ENCODE measurements around the gene PCDH1.
"Not testable (repeated sequence)": the region's sequence is repeated elsewhere in the genome, so short reads cannot be mapped to it uniquely, and the experiment has no call there.

The PCDH1 gene

GRCh38 chr5:141878186-141878710 lies at the start of gene PCDH1:
Gene PCDH1 (minus strand): TSS chr5:141878410. CDS start chr5:141878262, 148 bp downstream.
- DNase-seq (ENCODE audit: insufficient read length, low spot score) (peak; percentile 40), FAIRE-seq (no peak)
- no peak for TF ChIP-seq POLR2A (IDR thresholded peaks at IDR 0.05; ENCODE audit: low read depth, low read length)

GRCh38 chr5:141926434-141926833 lies 48.2 kb upstream of the PCDH1 start:
- no peak for TF ChIP-seq POLR2A (IDR thresholded peaks at IDR 0.05; ENCODE audit: low read depth, low read length)
- no peak for FAIRE-seq
- DNase-seq (ENCODE audit: insufficient read length, low spot score) = no peak

- FAIRE-seq = no peak
- peak; percentile 76; the same call in 1 of the 2 replicates for TF ChIP-seq POLR2A (IDR thresholded peaks at IDR 0.05; ENCODE audit: low read depth, low read length)
Observed at GRCh38 chr5:141923448-141924313, 45.5 kb upstream of the PCDH1 start, which contains the start of gene DELE1. Gene DELE1 (plus strand): TSS chr5:141923871. CDS start chr5:141923942, 71 bp downstream.

GRCh38 chr5:141922827-141923447 lies 44.7 kb upstream of the PCDH1 start:
- not testable (repeated sequence) for DNase-seq (ENCODE audit: insufficient read length, low spot score); FAIRE-seq

More at GRCh38 chr5:141923448-141924313, 45.5 kb upstream of the PCDH1 start, which contains the start of gene DELE1:
- peak; percentile 94 for DNase-seq (ENCODE audit: insufficient read length, low spot score)

GRCh38 chr5:141920771-141921170 lies 42.6 kb upstream of the PCDH1 start:
- TF ChIP-seq POLR2A (IDR thresholded peaks at IDR 0.05; ENCODE audit: low read depth, low read length) = no peak
- no peak for FAIRE-seq

GRCh38 chr5:141919218-141920119 lies 41.3 kb upstream of the PCDH1 start:
- no peak for DNase-seq (ENCODE audit: insufficient read length, low spot score)
- TF ChIP-seq POLR2A (IDR thresholded peaks at IDR 0.05; ENCODE audit: low read depth, low read length) = no peak
- no peak for FAIRE-seq

More at GRCh38 chr5:141920771-141921170, 42.6 kb upstream of the PCDH1 start:
- DNase-seq (ENCODE audit: insufficient read length, low spot score) = no peak

- FAIRE-seq (no peak), DNase-seq (ENCODE audit: insufficient read length, low spot score) (no peak)
- TF ChIP-seq POLR2A (IDR thresholded peaks at IDR 0.05; ENCODE audit: low read depth, low read length) = no peak
Observed at GRCh38 chr5:141917760-141918159, 39.5 kb upstream of the PCDH1 start.

- DNase-seq (ENCODE audit: insufficient read length, low spot score) (no peak), FAIRE-seq (no peak)
- no peak for TF ChIP-seq POLR2A (IDR thresholded peaks at IDR 0.05; ENCODE audit: low read depth, low read length)
Observed at GRCh38 chr5:141916522-141916921, 38.3 kb upstream of the PCDH1 start.

GRCh38 chr5:141915881-141916336 lies 37.7 kb upstream of the PCDH1 start:
- DNase-seq (ENCODE audit: insufficient read length, low spot score) (no peak), FAIRE-seq (no peak)
- no peak for TF ChIP-seq POLR2A (IDR thresholded peaks at IDR 0.05; ENCODE audit: low read depth, low read length)

- DNase-seq (ENCODE audit: insufficient read length, low spot score) (no peak), FAIRE-seq (no peak)
- no peak for TF ChIP-seq POLR2A (IDR thresholded peaks at IDR 0.05; ENCODE audit: low read depth, low read length)
Observed at GRCh38 chr5:141914797-141915196, 36.6 kb upstream of the PCDH1 start.

GRCh38 chr5:141914199-141914743 lies 36.1 kb upstream of the PCDH1 start:
- no peak for TF ChIP-seq POLR2A (IDR thresholded peaks at IDR 0.05; ENCODE audit: low read depth, low read length)
- DNase-seq (ENCODE audit: insufficient read length, low spot score) = no peak
- no peak for FAIRE-seq

GRCh38 chr5:141913560-141914198 lies 35.5 kb upstream of the PCDH1 start:
- no peak for TF ChIP-seq POLR2A (IDR thresholded peaks at IDR 0.05; ENCODE audit: low read depth, low read length)
- DNase-seq (ENCODE audit: insufficient read length, low spot score) (no peak), FAIRE-seq (no peak)

GRCh38 chr5:141910271-141910673 lies 32.1 kb upstream of the PCDH1 start:
- FAIRE-seq = peak; percentile 52
- peak; percentile 32 for DNase-seq (ENCODE audit: insufficient read length, low spot score)
- TF ChIP-seq POLR2A (IDR thresholded peaks at IDR 0.05; ENCODE audit: low read depth, low read length) = no peak

Data from H54 (cell line).